KBM-7 (cell line): ENCODE measurements around the gene OR6C76.
"Not testable (repeated sequence)": the region's sequence is repeated elsewhere in the genome, so short reads cannot be mapped to it uniquely, and the experiment has no call there.

Source experiments
- DNase-seq: peaks from one replicate; pipeline ENCODE4 v3.0.0-alpha.2; 2015
- in situ Hi-C: fragments of 300-500 bp; cut with MboI; formaldehyde crosslinking; loops from 2 replicates; pipeline ENCODE4 v1.14.3; 2020; ENCODE audit warnings: low sequenced_read_pairs, low pct_unique_long_range_greater_than_20kb, mixed read lengths

Gene OR6C76

DNA sequence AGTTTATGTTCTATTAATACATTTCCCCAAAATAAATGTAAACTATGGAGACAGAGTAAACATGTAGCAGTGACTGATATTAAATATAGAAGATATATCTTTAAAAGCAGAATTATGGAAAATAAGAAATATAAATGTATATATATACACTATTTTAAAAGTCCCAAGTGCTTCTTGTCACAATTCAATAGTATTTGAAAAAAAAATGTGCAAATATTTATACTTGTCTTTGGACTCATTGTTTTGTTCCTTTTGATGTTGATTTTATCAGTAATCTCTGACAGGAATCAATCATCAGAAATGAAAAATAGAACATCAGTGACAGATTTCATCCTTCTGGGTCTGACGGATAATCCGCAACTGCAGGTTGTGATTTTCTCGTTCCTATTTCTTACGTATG, at the start of gene OR6C76:
Gene OR6C76, plus strand, starts transcription at position 301 of the 400 bp plus-strand sequence. Its CDS starts 0 bp downstream, at position 301.
- in situ Hi-C loops, result no loop called here

DNA sequence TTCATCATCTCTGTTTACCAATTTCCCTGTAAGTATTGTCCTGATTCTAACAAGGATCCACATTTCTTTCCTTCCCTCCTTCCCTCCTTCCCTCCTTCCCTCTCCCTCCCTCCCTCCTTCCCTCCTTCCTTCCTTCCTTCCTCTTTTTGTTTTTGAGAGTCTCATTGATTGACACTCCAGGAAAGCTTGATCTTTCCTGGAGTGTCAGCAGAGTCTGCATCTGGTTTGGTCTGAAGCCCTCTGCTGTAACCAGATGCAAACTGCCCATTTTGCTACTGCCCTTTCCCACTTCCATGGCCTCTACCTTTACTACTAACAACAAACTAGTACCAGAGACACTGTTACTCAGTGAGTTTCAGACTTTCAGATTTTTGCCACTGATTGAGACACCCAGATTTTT, 40.2 kb upstream of the OR6C76 start:
- in situ Hi-C loops, result no loop called here
- DNase-seq, result peak; percentile 29

More for the DNA sequence above, at the start of gene OR6C76:
- DNase-seq, result no peak

DNA sequence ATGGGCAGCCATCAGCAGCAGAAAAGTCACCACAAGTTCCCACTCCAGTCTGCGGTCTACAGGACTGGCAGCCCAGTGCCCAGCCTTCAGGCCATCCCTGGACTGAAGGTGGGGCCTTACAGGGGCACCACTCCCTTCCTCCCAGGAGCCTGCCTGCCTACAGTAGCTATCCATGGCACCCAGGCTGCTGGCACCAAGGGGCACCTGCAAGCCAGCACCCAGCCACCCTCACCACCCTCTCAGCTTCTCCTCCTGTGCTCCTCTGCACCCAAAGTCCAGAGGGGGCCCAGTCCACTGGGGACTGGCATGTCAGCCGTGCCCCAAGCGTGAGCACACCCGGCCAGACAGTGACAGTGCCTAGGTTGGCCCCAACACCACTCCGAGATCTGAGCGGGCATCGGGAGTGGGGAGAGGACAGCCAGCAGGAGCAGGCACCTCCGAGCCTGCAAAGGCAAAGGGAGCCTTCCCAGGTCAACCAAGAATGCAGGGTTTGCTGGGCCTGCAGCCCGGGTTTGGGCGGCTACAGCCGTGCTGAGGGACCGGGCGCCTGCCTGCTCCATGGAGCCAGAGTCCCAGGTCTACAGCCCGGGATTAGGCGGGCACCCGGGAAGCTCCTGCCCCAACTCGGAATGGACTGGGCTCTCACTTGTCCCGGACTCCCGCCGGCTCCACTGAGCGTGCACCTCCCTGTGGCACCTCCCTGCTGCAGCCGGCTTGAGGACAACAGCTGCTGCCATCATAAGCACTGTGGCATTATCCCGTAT, 33.8 kb upstream of the OR6C76 start:
- DNase-seq, result no peak
- in situ Hi-C loops, result no loop called here

- DNase-seq, result no peak
- in situ Hi-C loops, result no loop called here
Measured at GRCh38 chr12:55396326-55396725, 29.7 kb upstream of the OR6C76 start.

DNA sequence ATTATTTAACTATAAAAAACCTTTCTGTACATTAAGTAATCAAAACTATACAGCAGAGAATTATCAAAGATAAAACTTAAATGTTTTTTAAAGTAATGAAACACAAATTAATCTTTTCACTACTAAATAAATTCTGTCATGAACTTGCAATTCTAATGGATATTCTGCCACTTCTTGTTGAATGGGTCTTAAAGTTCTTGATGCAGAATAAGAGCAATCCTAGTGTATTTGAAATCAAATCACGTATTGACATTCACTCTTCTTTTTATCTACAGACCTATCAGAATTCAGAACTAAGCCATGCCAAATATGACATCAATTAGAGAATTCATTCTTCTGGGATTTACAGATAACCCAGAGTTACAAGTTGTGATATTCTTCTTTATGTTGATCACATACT, 25.8 kb upstream of the OR6C76 start, which contains the start of gene OR6C65:
Gene OR6C65, plus strand, starts transcription at position 301 of the 400 bp plus-strand sequence. Its CDS starts 0 bp downstream, at position 301.
- DNase-seq, result no peak
- in situ Hi-C loops, result no loop called here

DNA sequence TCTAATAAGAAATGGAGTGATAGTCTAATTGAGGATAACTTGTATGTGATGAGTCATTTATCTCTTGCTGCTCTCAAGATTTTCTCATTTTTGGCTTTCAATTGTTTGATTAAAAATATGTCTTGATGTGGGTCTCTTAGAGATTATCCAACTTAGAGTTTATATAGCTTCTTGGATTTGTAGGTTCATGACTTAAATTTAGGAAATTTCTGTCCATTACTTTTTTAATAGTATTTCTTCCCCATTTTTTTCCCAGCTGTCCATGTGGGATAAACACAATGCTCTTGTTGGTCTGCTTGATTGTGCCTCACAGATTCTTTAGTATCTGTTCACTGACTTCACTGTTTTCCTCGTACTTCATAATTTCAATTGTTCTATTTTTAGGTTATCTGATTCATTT, 18.2 kb upstream of the OR6C76 start:
- DNase-seq, result no peak
- in situ Hi-C loops, result no loop called here

GRCh38 chr12:55409133-55409532, 16.9 kb upstream of the OR6C76 start:
- DNase-seq, in situ Hi-C loops: not testable (repeated sequence)

DNA sequence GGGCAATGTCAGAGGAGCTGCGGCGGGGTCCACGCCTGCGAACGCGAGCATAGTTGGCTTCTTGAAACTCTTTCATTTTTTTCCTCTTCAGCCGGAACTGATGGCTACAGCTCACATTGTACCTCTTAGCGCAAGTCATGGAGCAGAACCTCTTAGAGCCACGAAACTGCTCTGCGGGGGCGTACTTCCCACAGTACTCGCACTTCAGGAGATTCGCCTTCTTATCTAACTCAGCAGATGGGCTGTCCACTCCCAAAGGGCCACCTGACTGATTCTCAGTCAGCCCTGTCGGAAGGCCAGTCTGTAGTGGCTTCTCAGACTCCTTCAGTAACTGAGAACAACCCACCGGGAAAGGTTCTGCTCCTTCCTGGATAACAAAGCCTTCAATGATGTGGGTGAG, 13.9 kb upstream of the OR6C76 start:
- DNase-seq, in situ Hi-C loops: not testable (repeated sequence)

DNA sequence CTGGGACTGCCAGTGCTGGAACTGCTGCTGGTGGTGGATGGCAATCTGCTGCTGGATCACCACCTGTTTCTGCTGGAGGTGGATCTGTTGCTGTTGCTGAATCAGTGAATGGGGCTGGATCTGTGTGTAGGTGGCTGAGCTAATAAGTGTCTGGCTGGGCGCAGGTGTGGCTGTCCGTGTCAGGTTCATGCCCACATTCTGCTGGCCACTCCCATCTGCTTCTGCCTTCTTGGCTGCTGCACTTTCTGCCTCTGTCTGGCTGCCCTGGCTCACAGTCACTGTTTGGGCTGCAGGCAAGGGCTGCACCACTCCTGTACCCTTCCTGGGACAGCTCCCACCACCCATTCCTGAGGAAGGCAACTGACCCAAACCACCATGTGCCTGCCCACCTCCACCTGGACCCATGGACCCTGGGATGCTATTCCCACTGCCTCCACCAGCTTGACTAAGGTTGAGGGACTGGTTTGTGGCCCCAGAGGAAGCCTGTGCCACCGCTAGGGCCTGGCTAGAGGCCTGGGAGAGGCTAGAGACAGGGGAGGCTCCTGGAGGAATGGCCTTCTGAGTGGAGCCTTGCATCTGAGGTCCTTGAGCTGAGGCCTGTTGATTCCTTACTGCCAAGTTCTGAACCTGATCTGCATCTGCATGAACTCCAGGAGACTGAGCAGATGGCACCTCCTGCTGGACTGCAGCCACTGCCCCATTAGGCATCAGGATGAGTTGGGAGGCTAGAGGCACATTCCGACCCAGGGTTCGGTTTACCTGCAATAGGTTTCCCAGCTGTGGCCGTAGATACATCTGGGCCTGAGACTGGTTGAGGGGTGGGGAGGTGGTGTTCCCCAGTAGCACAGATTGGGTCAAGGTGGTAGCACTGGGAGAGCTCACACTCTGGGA, 12.3 kb upstream of the OR6C76 start:
- DNase-seq, in situ Hi-C loops: not testable (repeated sequence)

- in situ Hi-C loops, DNase-seq: not testable (repeated sequence)
Measured at GRCh38 chr12:55414396-55414823, 11.6 kb upstream of the OR6C76 start.

GRCh38 chr12:55414889-55415288, 11.2 kb upstream of the OR6C76 start:
- DNase-seq, in situ Hi-C loops: not testable (repeated sequence)

- DNase-seq, result no peak
- in situ Hi-C loops, result no loop called here
Measured at GRCh38 chr12:55416961-55417360, 9.1 kb upstream of the OR6C76 start.

DNA sequence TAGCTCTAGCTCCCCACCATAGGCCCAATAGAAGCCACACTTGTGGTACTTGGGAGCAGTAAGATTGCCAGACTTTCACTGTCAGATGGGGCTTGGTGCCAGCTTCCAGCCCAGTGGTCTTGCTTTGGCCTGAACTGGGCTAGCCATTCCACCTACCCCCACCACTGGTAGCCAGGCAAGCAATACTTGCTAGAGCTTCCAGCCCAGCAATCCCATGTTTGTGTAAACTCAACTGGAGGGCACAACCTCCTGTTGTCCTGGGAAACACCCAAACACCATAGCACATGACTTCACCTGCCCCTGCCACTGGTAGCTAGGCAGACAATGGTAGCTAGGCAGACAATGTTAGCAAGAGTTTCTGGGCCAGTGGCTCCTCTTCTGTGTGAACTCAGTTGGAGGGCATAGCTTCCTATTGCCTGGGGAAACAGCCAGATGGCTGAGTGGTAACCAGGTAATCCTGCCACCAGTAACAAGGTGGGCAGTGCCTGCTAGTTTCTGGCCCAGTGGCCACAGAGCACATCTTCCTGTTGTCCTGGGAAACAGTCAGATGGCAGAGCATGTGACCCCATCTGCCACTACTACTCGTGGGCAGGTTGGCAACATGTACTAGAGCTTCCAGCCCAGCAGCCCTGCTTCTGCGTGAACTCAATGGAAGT, 5.6 kb upstream of the OR6C76 start:
- in situ Hi-C loops, result no loop called here
- DNase-seq, result no peak

GRCh38 chr12:55428331-55429243, 2.5 kb downstream of the OR6C76 start:
- in situ Hi-C loops, result no loop called here
- DNase-seq, result no peak

- DNase-seq, in situ Hi-C loops: not testable (repeated sequence)
Measured at GRCh38 chr12:55441233-55441632, 15.2 kb downstream of the OR6C76 start.

- in situ Hi-C loops, result no loop called here
Measured at GRCh38 chr12:55443776-55444175, 17.7 kb downstream of the OR6C76 start, which contains the start of gene OR6C2. Gene OR6C2 (plus strand): TSS chr12:55444076. CDS start chr12:55452214, 8,138 bp downstream.

GRCh38 chr12:55445357-55445756, 19.3 kb downstream of the OR6C76 start:
- DNase-seq, result no peak
- in situ Hi-C loops, result no loop called here

More at GRCh38 chr12:55443776-55444175, 17.7 kb downstream of the OR6C76 start, which contains the start of gene OR6C2:
- DNase-seq, result peak; percentile 38

- in situ Hi-C loops, result no loop called here
- peak; percentile 70 for DNase-seq
Measured at GRCh38 chr12:55446326-55446725, 20.3 kb downstream of the OR6C76 start.
